Mesothelial cell of epicardium (in vitro differentiated cells): ENCODE measurements around the gene ZMYND8. TPM values are rescaled to one million over a fixed set of nuclear protein-coding genes. Genes with fewer than 3 reads are reported as not detected.

Experiments used
- DNase-seq, 2 experiments: peaks; one replicate each; pipeline ENCODE4 v3.0.0; 2021; ENCODE audit warnings: low spot score in 2 of 2; ENCODE audit not compliant: unreplicated experiment in 2 of 2
- H3K27ac Mint-ChIP-seq: 2 replicates; pipeline ENCODE4 v1.8.0; 2021; ENCODE audit warnings: mixed read lengths
- H3K27me3 Mint-ChIP-seq: 2 replicates; pipeline ENCODE4 v1.8.0; 2021; ENCODE audit warnings: low read depth, mixed read lengths
- H3K36me3 Mint-ChIP-seq: 2 replicates; pipeline ENCODE4 v1.8.0; 2021; ENCODE audit warnings: mixed read lengths
- H3K4me1 Mint-ChIP-seq: 2 replicates; pipeline ENCODE4 v1.8.0; 2021; ENCODE audit warnings: mixed read lengths
- H3K4me3 Mint-ChIP-seq: 2 replicates; pipeline ENCODE4 v1.8.0; 2021; ENCODE audit warnings: mild to moderate bottlenecking, moderate library complexity, mixed read lengths
- H3K9me3 Mint-ChIP-seq: 2 replicates; pipeline ENCODE4 v1.8.0; 2021; ENCODE audit warnings: mixed read lengths
- CTCF ChIP-seq: fragments of 200-600 bp; sonication (generic); IDR thresholded peaks from one replicate; pipeline ENCODE4 v1.5.0; 2021; ENCODE audit warnings: antibody characterized with exemption; ENCODE audit not compliant: unreplicated experiment
- total RNA-seq: library from RNA; stranded (reverse); gene quantifications from 3 replicates; pipeline ENCODE4 v1.2.1, GENCODE V29; 2021

Gene ZMYND8
- total RNA-seq, 1 donor from 2014 or later, result 120 TPM

- Mint-ChIP-seq H3K27me3 (no peaks in the 10 kb centered on the region), H3K9me3 (no peaks in the 10 kb centered on the region), H3K4me1 (peaks cover 51% of the 10 kb centered on the region), H3K4me3 (no peak overlapping the region), H3K27ac (peak overlapping the region; percentile 70), H3K36me3 (no peaks in the 10 kb centered on the region)
- no peak for TF ChIP-seq CTCF
- no peak for DNase-seq
Observed at GRCh38 chr20:47362361-47363219, 6.1 kb upstream of the ZMYND8 start.

- TF ChIP-seq CTCF, result no peak
- Mint-ChIP-seq H3K36me3 (no peaks in the 10 kb centered on the region), H3K4me3 (peak overlapping the region; percentile 33), H3K27ac (no peak overlapping the region), H3K9me3 (no peaks in the 10 kb centered on the region), H3K27me3 (no peaks in the 10 kb centered on the region), H3K4me1 (peaks cover 64% of the 10 kb centered on the region)
- no peak for DNase-seq
Observed at GRCh38 chr20:47361057-47361915, 4.8 kb upstream of the ZMYND8 start.

- H3K27ac Mint-ChIP-seq, result no peak overlapping the region
Observed at GRCh38 chr20:47360297-47361056, 4.0 kb upstream of the ZMYND8 start.

GRCh38 chr20:47359530-47360296 lies 3.2 kb upstream of the ZMYND8 start:
- Mint-ChIP-seq H3K27ac (no peak overlapping the region), H3K4me3 (no peak overlapping the region), H3K27me3 (no peaks in the 10 kb centered on the region), H3K9me3 (no peaks in the 10 kb centered on the region), H3K4me1 (peaks cover 77% of the 10 kb centered on the region), H3K36me3 (no peaks in the 10 kb centered on the region)
- no peak for DNase-seq
- TF ChIP-seq CTCF, result no peak

More at GRCh38 chr20:47360297-47361056, 4.0 kb upstream of the ZMYND8 start:
- Mint-ChIP-seq H3K4me1 (peaks cover 71% of the 10 kb centered on the region), H3K27me3 (no peaks in the 10 kb centered on the region), H3K36me3 (no peaks in the 10 kb centered on the region), H3K9me3 (no peaks in the 10 kb centered on the region), H3K4me3 (peak overlapping the region; percentile 33)
- DNase-seq, result peak; percentile 54 to 81
- no peak for TF ChIP-seq CTCF
